DMS114 treated with DMSO at 0.1 percent for 48 hours (cell line): ENCODE data around the gene EPB41L5.
"Not testable (repeated sequence)": the region's sequence is repeated elsewhere in the genome, so short reads cannot be mapped to it uniquely, and the experiment has no call there.

Experiments
- DNase-seq: peaks from one replicate; lab custom pipeline; 2025; ENCODE audit not compliant: unreplicated experiment; lab: John Stamatoyannopoulos, UW

EPB41L5 gene

GRCh38 chr2:120012771-120013596 is at the start of gene EPB41L5:
Gene EPB41L5 (plus strand): TSS chr2:120013077. CDS start chr2:120019085, 6,008 bp downstream.
- DNase-seq = peak; percentile 77

GRCh38 chr2:119981896-119982295 is 31.0 kb upstream of the EPB41L5 start:
- DNase-seq = no peak

- no peak for DNase-seq
Measured at GRCh38 chr2:119982506-119982905, 30.4 kb upstream of the EPB41L5 start.

GRCh38 chr2:119983108-119983507 is 29.8 kb upstream of the EPB41L5 start:
- DNase-seq = no peak

GRCh38 chr2:119996148-119996547 is 16.7 kb upstream of the EPB41L5 start:
- no peak for DNase-seq

GRCh38 chr2:119996896-119997891 is 15.7 kb upstream of the EPB41L5 start:
- not testable (repeated sequence) for DNase-seq

GRCh38 chr2:120001471-120001870 is 11.4 kb upstream of the EPB41L5 start:
- no peak for DNase-seq

GRCh38 chr2:120004254-120004653 is 8.6 kb upstream of the EPB41L5 start:
- no peak for DNase-seq

GRCh38 chr2:120005834-120006521 is 6.9 kb upstream of the EPB41L5 start:
- no peak for DNase-seq

GRCh38 chr2:120007851-120008250 is 5.0 kb upstream of the EPB41L5 start:
- DNase-seq = no peak

- DNase-seq = no peak
Measured at GRCh38 chr2:120012363-120012762, 514 bp upstream of the EPB41L5 start.

GRCh38 chr2:120013597-120014223 is 833 bp downstream of the EPB41L5 start:
- DNase-seq = no peak

- no peak for DNase-seq
Measured at GRCh38 chr2:120014226-120014980, 1.5 kb downstream of the EPB41L5 start.

- no peak for DNase-seq
Measured at GRCh38 chr2:120016800-120017199, 3.9 kb downstream of the EPB41L5 start.

GRCh38 chr2:120017201-120017600 is 4.3 kb downstream of the EPB41L5 start:
- DNase-seq = no peak

- DNase-seq = no peak
Measured at GRCh38 chr2:120018549-120018948, 5.7 kb downstream of the EPB41L5 start.

GRCh38 chr2:120020554-120020953 is 7.7 kb downstream of the EPB41L5 start:
- DNase-seq = no peak

- DNase-seq = not testable (repeated sequence)
Measured at GRCh38 chr2:120022505-120022904, 9.6 kb downstream of the EPB41L5 start.

GRCh38 chr2:120026890-120027289 is 14.0 kb downstream of the EPB41L5 start:
- DNase-seq = no peak

- no peak for DNase-seq
Measured at GRCh38 chr2:120028795-120029194, 15.9 kb downstream of the EPB41L5 start.
